ENCODE results near the gene ARSG.

- TF ChIP-seq CTCF (CRISPR knock-in tag; IDR thresholded peaks at IDR 0.05) (no peak), MXI1 (IDR thresholded peaks at IDR 0.05; ENCODE audit: borderline replicate concordance, low read depth, low read length) (no peak), ETS1 (CRISPR knock-in tag; IDR thresholded peaks at IDR 0.05) (no peak), JUND (CRISPR knock-in tag; IDR thresholded peaks at IDR 0.05) (no peak), JUN (CRISPR knock-in tag; IDR thresholded peaks at IDR 0.05) (no peak), ZNF724P (CRISPR knock-in tag; IDR thresholded peaks at IDR 0.05; ENCODE audit: borderline replicate concordance) (no peak), ELF1 (CRISPR knock-in tag; IDR thresholded peaks at IDR 0.05) (no peak), POLR2A (IDR thresholded peaks at IDR 0.05; ENCODE audit: insufficient read depth in 1 of 2, low read depth in 2 of 2, low read length in 2 of 2) (no peak), USF2 (IDR thresholded peaks at IDR 0.05; ENCODE audit: low read depth, low read length) (no peak), USF2 (CRISPR knock-in tag; IDR thresholded peaks at IDR 0.05; ENCODE audit: borderline replicate concordance) (no peak), NFYB (CRISPR knock-in tag; IDR thresholded peaks at IDR 0.05) (no peak)
These were observed 162.8 kb downstream of the ARSG start for GRCh38 chr17:68453991-68454665.
